ENCODE results near the gene NME3. TPM values are rescaled to one million over a fixed set of nuclear protein-coding genes. Genes with fewer than 3 reads are reported as not detected.
A peak's percentile ranks its signal among the peaks of the same experiment; 100 is the strongest.

The NME3 gene
- total and polyA plus RNA-seq, 9 of the 15 experiments (the other 6 are each of a cell fraction or from before 2014, with no cell fraction given): 0.68 to 76.3 (median 11.5) TPM

DNA sequence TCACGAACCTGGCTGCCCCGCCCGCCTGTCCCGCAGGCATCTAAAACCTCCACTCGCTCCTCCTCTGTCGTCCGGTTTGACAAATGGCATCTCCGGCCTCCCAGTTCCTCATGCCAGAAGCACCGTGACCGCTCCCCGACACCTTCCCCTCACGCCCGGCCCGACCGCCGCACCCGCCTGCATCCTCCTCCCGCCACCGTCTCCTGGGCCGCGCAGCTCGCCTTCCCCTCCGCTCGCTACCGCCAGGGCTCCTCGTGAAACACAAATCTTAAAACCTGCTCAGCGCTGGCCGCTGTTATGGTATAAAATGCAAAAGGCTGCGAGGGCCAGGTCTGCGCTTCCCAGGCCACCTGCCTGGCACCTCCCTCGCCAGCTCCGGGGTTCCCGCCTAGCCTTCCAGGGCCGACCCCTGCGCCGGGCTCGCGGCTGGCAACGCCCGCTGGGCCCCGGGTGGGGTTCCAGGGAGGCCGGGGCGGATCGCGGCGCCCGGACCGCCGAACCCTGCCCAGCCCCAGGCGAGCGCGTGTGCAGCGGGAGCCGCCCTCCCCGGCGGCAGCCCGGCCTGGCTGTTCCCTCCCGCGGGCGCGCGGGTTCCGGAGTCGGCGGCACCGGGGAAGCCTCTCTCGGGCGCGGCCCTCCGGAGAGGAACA lies 10.5 kb upstream of the NME3 start (continued):
- 0 out of 2 replicates have a peak, but pooled peaks have one; percentile 24 for TF ChIP-seq ZC3H4 (CRISPR knock-in tag; IDR thresholded peaks at IDR 0.05; ENCODE audit: borderline replicate concordance)
- TF ChIP-seq CREB1 (IDR thresholded peaks at IDR 0.05): no peak
- TF ChIP-seq CREB1 (CRISPR knock-in tag; IDR thresholded peaks at IDR 0.05): no peak; the same call in 1 of the 2 replicates
- peak in 1 of 2 experiments; percentile 26; a peak in 2 of 4 replicates for TF ChIP-seq HDAC1 (IDR thresholded peaks at IDR 0.05)
- TF ChIP-seq PHB2 (IDR thresholded peaks at IDR 0.05; ENCODE audit: low read depth): no peak
- TF ChIP-seq, protein P1, sequence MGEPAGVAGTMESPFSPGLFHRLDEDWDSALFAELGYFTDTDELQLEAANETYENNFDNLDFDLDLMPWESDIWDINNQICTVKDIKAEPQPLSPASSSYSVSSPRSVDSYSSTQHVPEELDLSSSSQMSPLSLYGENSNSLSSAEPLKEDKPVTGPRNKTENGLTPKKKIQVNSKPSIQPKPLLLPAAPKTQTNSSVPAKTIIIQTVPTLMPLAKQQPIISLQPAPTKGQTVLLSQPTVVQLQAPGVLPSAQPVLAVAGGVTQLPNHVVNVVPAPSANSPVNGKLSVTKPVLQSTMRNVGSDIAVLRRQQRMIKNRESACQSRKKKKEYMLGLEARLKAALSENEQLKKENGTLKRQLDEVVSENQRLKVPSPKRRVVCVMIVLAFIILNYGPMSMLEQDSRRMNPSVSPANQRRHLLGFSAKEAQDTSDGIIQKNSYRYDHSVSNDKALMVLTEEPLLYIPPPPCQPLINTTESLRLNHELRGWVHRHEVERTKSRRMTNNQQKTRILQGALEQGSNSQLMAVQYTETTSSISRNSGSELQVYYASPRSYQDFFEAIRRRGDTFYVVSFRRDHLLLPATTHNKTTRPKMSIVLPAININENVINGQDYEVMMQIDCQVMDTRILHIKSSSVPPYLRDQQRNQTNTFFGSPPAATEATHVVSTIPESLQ (CRISPR knock-in tag; IDR thresholded peaks at IDR 0.05): no peak
- TF ChIP-seq NELFE (IDR thresholded peaks at IDR 0.05; ENCODE audit: insufficient read depth, insufficient read length): no peak
- TF ChIP-seq, protein P2, sequence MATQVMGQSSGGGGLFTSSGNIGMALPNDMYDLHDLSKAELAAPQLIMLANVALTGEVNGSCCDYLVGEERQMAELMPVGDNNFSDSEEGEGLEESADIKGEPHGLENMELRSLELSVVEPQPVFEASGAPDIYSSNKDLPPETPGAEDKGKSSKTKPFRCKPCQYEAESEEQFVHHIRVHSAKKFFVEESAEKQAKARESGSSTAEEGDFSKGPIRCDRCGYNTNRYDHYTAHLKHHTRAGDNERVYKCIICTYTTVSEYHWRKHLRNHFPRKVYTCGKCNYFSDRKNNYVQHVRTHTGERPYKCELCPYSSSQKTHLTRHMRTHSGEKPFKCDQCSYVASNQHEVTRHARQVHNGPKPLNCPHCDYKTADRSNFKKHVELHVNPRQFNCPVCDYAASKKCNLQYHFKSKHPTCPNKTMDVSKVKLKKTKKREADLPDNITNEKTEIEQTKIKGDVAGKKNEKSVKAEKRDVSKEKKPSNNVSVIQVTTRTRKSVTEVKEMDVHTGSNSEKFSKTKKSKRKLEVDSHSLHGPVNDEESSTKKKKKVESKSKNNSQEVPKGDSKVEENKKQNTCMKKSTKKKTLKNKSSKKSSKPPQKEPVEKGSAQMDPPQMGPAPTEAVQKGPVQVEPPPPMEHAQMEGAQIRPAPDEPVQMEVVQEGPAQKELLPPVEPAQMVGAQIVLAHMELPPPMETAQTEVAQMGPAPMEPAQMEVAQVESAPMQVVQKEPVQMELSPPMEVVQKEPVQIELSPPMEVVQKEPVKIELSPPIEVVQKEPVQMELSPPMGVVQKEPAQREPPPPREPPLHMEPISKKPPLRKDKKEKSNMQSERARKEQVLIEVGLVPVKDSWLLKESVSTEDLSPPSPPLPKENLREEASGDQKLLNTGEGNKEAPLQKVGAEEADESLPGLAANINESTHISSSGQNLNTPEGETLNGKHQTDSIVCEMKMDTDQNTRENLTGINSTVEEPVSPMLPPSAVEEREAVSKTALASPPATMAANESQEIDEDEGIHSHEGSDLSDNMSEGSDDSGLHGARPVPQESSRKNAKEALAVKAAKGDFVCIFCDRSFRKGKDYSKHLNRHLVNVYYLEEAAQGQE (IDR thresholded peaks at IDR 0.05; ENCODE audit: borderline replicate concordance): no peak
- TF ChIP-seq, protein P2 (CRISPR knock-in tag; IDR thresholded peaks at IDR 0.05; ENCODE audit: low read depth): 0 out of 2 replicates have a peak, but pooled peaks have one; percentile 13
